A549 (cell line): ENCODE data around the gene TTC21B. TPM values are rescaled to one million over a fixed set of nuclear protein-coding genes. Genes with fewer than 3 reads are reported as not detected.

ENCODE experiments used
- ATAC-seq, 2 experiments: fragments of 200-7000 bp in 1 of 2; fragments of >200 bp in 1 of 2; cut with Nextera tagmentation in 1 of 2; cut with Tn5 transposase in 1 of 2; 3 replicates each; pipeline versions ENCODE4 v1.8.0 to v1.9.1; 2018 to 2020; ENCODE audit warnings: mild to moderate bottlenecking in 1 of 2, moderate library complexity in 1 of 2
- CTCF ChIA-PET: fragments of 300-600 bp; sonication (Branson Sonifier 250); formaldehyde crosslinking; extraction: SDS; loops from one replicate; lab custom pipeline; 2021; ENCODE audit warnings: antibody characterized with exemption, inconsistent platforms; lab: Yijun Ruan, JAX
- POLR2A ChIA-PET: fragments of 350-600 bp; formaldehyde crosslinking; extraction: SDS; loops from one replicate; lab custom pipeline; 2021; ENCODE audit warnings: antibody characterized with exemption, inconsistent platforms; lab: Yijun Ruan, JAX
- DNase-seq, 2 experiments: peaks; one replicate each; pipeline versions ENCODE4 v3.0.0 to v3.0.0-alpha.2; 2011 to 2016; ENCODE audit warnings: low read depth in 1 of 2, low spot score in 1 of 2
- FAIRE-seq: peaks from 2 replicates; lab custom pipeline; 2011; peaks lifted over from hg19 to GRCh38; lab: Jason Lieb, UNC
- H3K27ac ChIP-seq, 2 experiments: fragments of >200 bp; sonication (Bioruptor Twin); formaldehyde crosslinking; 3 replicates each; pipeline ENCODE4 v1.5.1; 2016 to 2017
- H3K4me1 ChIP-seq: fragments of >200 bp; sonication (Bioruptor Twin); formaldehyde crosslinking; 3 replicates; pipeline ENCODE4 v1.6.1; 2016
- H3K4me2 ChIP-seq: fragments of >200 bp; sonication (Bioruptor Twin); formaldehyde crosslinking; 3 replicates; pipeline ENCODE4 v1.6.1; 2016
- H3K4me3 ChIP-seq: fragments of >200 bp; sonication (Bioruptor Twin); formaldehyde crosslinking; 3 replicates; pipeline ENCODE4 v1.5.1; 2016
- H3K9me3 ChIP-seq: fragments of >200 bp; sonication (Bioruptor Twin); formaldehyde crosslinking; 3 replicates; pipeline ENCODE4 v1.6.1; 2016
- CEBPB ChIP-seq, 2 experiments: fragments of >200 bp in 1 of 2; sonication (Bioruptor Twin) in 1 of 2; formaldehyde crosslinking in 1 of 2; IDR thresholded peaks; 2 replicates each; pipeline ENCODE4 v1.6.1; 2012 to 2016
- CTCF ChIP-seq: fragments of >200 bp; sonication (Bioruptor Twin); formaldehyde crosslinking; IDR thresholded peaks from 3 replicates; pipeline ENCODE4 v1.5.1; 2016
- ESRRA ChIP-seq: fragments of 150-350 bp; IDR thresholded peaks from 2 replicates; pipeline ENCODE4 v1.6.1; 2014; ENCODE audit warnings: mild to moderate bottlenecking, low read length, borderline replicate concordance
- FOSL2 ChIP-seq, 2 experiments: fragments of 450-650 bp in 1 of 2; fragments of >200 bp in 1 of 2; sonication (Bioruptor Twin) in 1 of 2; formaldehyde crosslinking; IDR thresholded peaks; 2 replicates each; pipeline versions ENCODE4 v1.5.0 to v1.6.1; 2016 to 2020; ENCODE audit warnings: mild to moderate bottlenecking in 1 of 2, moderate library complexity in 1 of 2
- FOXS1 ChIP-seq: fragments of 250-450 bp; sonication (Bioruptor Pico); IDR thresholded peaks from 2 replicates; pipeline ENCODE4 v1.5.0; 2020; ENCODE audit warnings: mild to moderate bottlenecking, moderate library complexity
- GATA3 ChIP-seq: IDR thresholded peaks from 2 replicates; pipeline ENCODE4 v1.6.1; 2012; ENCODE audit warnings: borderline replicate concordance
- HMGXB4 ChIP-seq: fragments of 250-450 bp; sonication (Bioruptor Pico); IDR thresholded peaks from 2 replicates; pipeline ENCODE4 v1.5.0; 2021; ENCODE audit warnings: mild to moderate bottlenecking, moderate library complexity, borderline replicate concordance
- HOXA7 ChIP-seq: fragments of 250-450 bp; sonication (Bioruptor Pico); IDR thresholded peaks from 2 replicates; pipeline ENCODE4 v1.5.0; 2020; ENCODE audit warnings: mild to moderate bottlenecking, moderate library complexity
- HOXB13 ChIP-seq: fragments of 250-450 bp; sonication (Bioruptor Pico); IDR thresholded peaks from 2 replicates; pipeline ENCODE4 v1.5.0; 2020; ENCODE audit warnings: low read depth, mild to moderate bottlenecking, moderate library complexity
- HOXB5 ChIP-seq: fragments of 250-450 bp; sonication (Bioruptor Pico); IDR thresholded peaks from 2 replicates; pipeline ENCODE4 v1.5.0; 2020; ENCODE audit warnings: mild to moderate bottlenecking, moderate library complexity
- JUN ChIP-seq, 2 experiments: fragments of >200 bp; sonication (Bioruptor Twin); formaldehyde crosslinking; IDR thresholded peaks; 2 replicates in 1 of 2; 3 replicates in 1 of 2; pipeline ENCODE4 v1.6.1; 2016 to 2017
- KDM5A ChIP-seq: fragments of 200-600 bp; sonication (generic); IDR thresholded peaks from 2 replicates; pipeline ENCODE4 v1.6.1; 2016; ENCODE audit warnings: antibody characterized with exemption, mild to moderate bottlenecking
- MAX ChIP-seq: IDR thresholded peaks from 2 replicates; pipeline ENCODE4 v1.6.1; 2012
- NR3C1 ChIP-seq: fragments of >200 bp; sonication (Bioruptor Twin); formaldehyde crosslinking; IDR thresholded peaks from 3 replicates; pipeline ENCODE4 v1.6.1; 2017
- PHF8 ChIP-seq: fragments of 200-600 bp; sonication (generic); IDR thresholded peaks from 2 replicates; pipeline ENCODE4 v1.6.1; 2016; ENCODE audit warnings: low read depth, mild to moderate bottlenecking, antibody characterized with exemption, moderate library complexity, borderline replicate concordance
- POLR2A ChIP-seq: IDR thresholded peaks from 2 replicates; pipeline ENCODE4 v1.6.1; 2012; ENCODE audit warnings: mild to moderate bottlenecking, low read length
- RAD21 ChIP-seq, 2 experiments: fragments of >200 bp in 1 of 2; sonication (Bioruptor Twin) in 1 of 2; formaldehyde crosslinking in 1 of 2; IDR thresholded peaks in 1 of 2; conservative IDR thresholded peaks in 1 of 2; 2 replicates in 1 of 2; 3 replicates in 1 of 2; pipeline ENCODE4 v1.6.1; 2012 to 2018; ENCODE audit warnings: inconsistent platforms in 1 of 2
- RARB ChIP-seq: fragments of 250-450 bp; sonication (Bioruptor Pico); IDR thresholded peaks from 2 replicates; pipeline ENCODE4 v1.8.0; 2021; ENCODE audit warnings: mild to moderate bottlenecking, moderate library complexity
- RCOR1 ChIP-seq: fragments of 150-350 bp; IDR thresholded peaks from 2 replicates; pipeline ENCODE4 v1.6.1; 2014; ENCODE audit warnings: antibody characterized with exemption, low read length, low read depth
- RFX5 ChIP-seq: fragments of 450-650 bp; IDR thresholded peaks from 2 replicates; pipeline ENCODE4 v1.7.1; 2014; ENCODE audit warnings: antibody characterized with exemption, mild to moderate bottlenecking, moderate library complexity
- RNF2 ChIP-seq: fragments of 200-600 bp; sonication (generic); IDR thresholded peaks from 2 replicates; pipeline ENCODE4 v1.6.1; 2016; ENCODE audit warnings: low read depth, mild to moderate bottlenecking, antibody characterized with exemption, moderate library complexity, borderline replicate concordance
- SREBF2 ChIP-seq: fragments of 450-650 bp; IDR thresholded peaks from 2 replicates; pipeline ENCODE4 v1.6.1; 2014; ENCODE audit warnings: mild to moderate bottlenecking, moderate library complexity
- TFCP2L1 ChIP-seq: fragments of 250-450 bp; sonication (Bioruptor Pico); IDR thresholded peaks from 2 replicates; pipeline ENCODE4 v1.5.0; 2021; ENCODE audit warnings: mild to moderate bottlenecking
- TP53 ChIP-seq: fragments of 250-450 bp; sonication (Bioruptor Pico); IDR thresholded peaks from 2 replicates; pipeline ENCODE4 v1.5.0; 2021; ENCODE audit warnings: mild to moderate bottlenecking, moderate library complexity
- ZFP36 ChIP-seq: fragments of 450-650 bp; IDR thresholded peaks from 2 replicates; pipeline ENCODE4 v1.6.1; 2014; ENCODE audit warnings: borderline replicate concordance; ENCODE audit not compliant: partially characterized antibody
- ZSCAN20 ChIP-seq: fragments of 250-450 bp; sonication (Bioruptor Pico); IDR thresholded peaks from 2 replicates; pipeline ENCODE4 v1.8.0; 2022; ENCODE audit warnings: mild to moderate bottlenecking, moderate library complexity
- WGBS: methylation state at CpG from one replicate; pipeline ENCODE4 v1.1.6; 2017; ENCODE audit errors: missing lambda C conversion rate; 5-methylcytosine and 5-hydroxymethylcytosine counted together
- polyA plus RNA-seq, 4 experiments: library from polyadenylated mRNA; depleted of rRNA in 3 of 4; stranded (reverse); fragments of >200 nt; fragmentation: RNase III in 1 of 4; extraction: RNeasy Plus Mini Kit Qiagen cat#74134 plus additional on column Dnase treatment in 1 of 4; gene quantifications; 2 replicates in 3 of 4; 3 replicates in 1 of 4; pipeline ENCODE4 v1.2.3, GENCODE V29; 2011 to 2017

Gene TTC21B
- polyA plus RNA-seq, 2 of the 4 experiments (the other 2 are of a cell fraction): 6.2 to 17.5 TPM

GRCh38 chr2:165905269-165905668 is 48.3 kb downstream of the TTC21B start:
- Histone ChIP-seq H3K27ac (no peak overlapping the region), H3K4me3 (no peak overlapping the region), H3K4me2 (no peak overlapping the region), H3K9me3 (no peaks in the 10 kb centered on the region), H3K4me1 (peaks cover 3% of the 10 kb centered on the region; the same call in 2 of the 3 replicates)
- CTCF ChIA-PET: no interaction called here
- POLR2A ChIA-PET: no interaction called here
- TF ChIP-seq TFCP2L1 (CRISPR knock-in tag) (no peak), CEBPB (IDR thresholded peaks at IDR 0.05) (no peak), PHF8 (no peak), KDM5A (no peak), HMGXB4 (CRISPR knock-in tag) (no peak), ESRRA (no peak), FOSL2 (IDR thresholded peaks at IDR 0.05) (no peak), FOSL2 (CRISPR knock-in tag; IDR thresholded peaks at IDR 0.05) (no peak), HOXB5 (CRISPR knock-in tag) (no peak), JUN (IDR thresholded peaks at IDR 0.05) (no peak), GATA3 (no peak), ZSCAN20 (CRISPR knock-in tag) (no peak), RARB (CRISPR knock-in tag) (no peak), TP53 (no peak), ZFP36 (no peak), HOXB13 (CRISPR knock-in tag) (no peak)
- FAIRE-seq: no peak
- WGBS: 78% methylated on average over 1 of the region's 1 CpG
- ATAC-seq: no peak
- DNase-seq: no peak

- H3K4me1 ChIP-seq: peaks cover 2% of the 10 kb centered on the region; the same call in 2 of the 3 replicates
- no peak overlapping the region for H3K4me2 ChIP-seq
- no peak overlapping the region for H3K27ac ChIP-seq
- POLR2A ChIA-PET: no interaction called here
- no peak overlapping the region for H3K4me3 ChIP-seq
- DNase-seq (no peak), FAIRE-seq (no peak), ATAC-seq (no peak)
- no peaks in the 10 kb centered on the region for H3K9me3 ChIP-seq
- 94% methylated on average over 2 of the region's 2 CpGs for WGBS
- CTCF ChIA-PET: interaction anchor here (0.8 to 1.4 kb wide), 2 partner anchors 13 to 17 kb away, joined by 4 read pairs; no protein-coding TSS in a partner anchor
- no peak for TF ChIP-seq RAD21 (conservative IDR thresholded peaks at IDR 0.05 in 1 of 2, IDR thresholded peaks at IDR 0.05 in 1 of 2)
- no peak for TF ChIP-seq RARB (CRISPR knock-in tag)
- no peak for TF ChIP-seq PHF8
- TF ChIP-seq RNF2: no peak
- TF ChIP-seq POLR2A: no peak
- no peak for TF ChIP-seq HOXB5 (CRISPR knock-in tag)
- TF ChIP-seq CEBPB (IDR thresholded peaks at IDR 0.05): no peak
- TF ChIP-seq NR3C1: no peak
- TF ChIP-seq MAX: no peak
- no peak for TF ChIP-seq FOXS1
- TF ChIP-seq HOXA7 (CRISPR knock-in tag): no peak
- TF ChIP-seq RFX5: no peak
- no peak for TF ChIP-seq CTCF
- no peak for TF ChIP-seq ZFP36
- no peak for TF ChIP-seq RCOR1
- no peak for TF ChIP-seq KDM5A
- no peak for TF ChIP-seq SREBF2
- TF ChIP-seq, all 56 proteins: peak for 0
These were observed 49.1 kb downstream of the TTC21B start for GRCh38 chr2:165904432-165904831.
